ENCODE results near the gene SLC43A3.

SLC43A3 gene

DNA sequence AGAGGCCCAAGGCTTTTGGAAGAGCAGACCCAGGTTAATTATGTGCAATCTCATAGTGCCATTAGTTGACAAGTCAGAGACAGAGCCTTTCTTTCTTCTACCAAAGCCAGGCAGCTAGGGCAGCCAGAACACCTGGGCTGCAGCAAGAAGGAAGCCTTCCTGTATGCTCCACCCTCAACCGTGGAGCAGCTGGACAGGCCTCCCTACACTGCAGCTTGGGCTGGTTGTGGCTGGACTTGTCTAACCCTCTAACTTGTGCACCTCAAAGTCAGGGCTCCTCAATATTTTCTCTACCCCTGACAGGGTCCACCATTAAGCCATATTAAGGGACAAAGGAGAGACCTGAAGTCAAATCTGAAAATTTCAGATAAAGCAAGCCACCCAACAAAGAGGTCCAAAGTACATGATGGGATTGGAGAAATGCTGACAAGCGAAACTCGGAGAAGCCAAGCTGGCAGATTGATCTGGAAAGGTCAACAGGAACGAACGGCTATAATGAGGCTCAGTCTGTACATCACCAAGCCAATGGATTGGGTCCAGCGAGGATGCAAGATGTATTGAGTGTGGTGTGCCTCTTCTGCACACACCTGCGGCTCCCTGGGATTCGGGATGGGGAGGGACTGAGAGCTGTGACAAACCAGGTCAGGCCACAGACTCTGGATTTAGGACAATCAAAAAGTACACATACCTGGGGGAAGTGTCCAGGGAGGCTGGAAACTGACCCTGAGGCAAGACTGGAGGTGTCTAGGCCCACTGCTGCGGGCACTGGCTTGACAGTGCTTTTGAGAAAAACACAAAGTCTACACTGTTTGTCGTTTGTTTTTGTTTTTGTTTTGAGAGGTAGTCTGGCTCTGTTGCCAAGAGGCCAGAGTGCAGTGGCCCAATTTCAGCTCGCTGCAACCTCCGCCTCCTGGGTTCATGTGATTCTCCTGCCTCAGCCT, 11.7 kb upstream of the SLC43A3 start:
- DNase-seq (ENCODE audit: low spot score): no peak
- TF ChIP-seq, protein P1, sequence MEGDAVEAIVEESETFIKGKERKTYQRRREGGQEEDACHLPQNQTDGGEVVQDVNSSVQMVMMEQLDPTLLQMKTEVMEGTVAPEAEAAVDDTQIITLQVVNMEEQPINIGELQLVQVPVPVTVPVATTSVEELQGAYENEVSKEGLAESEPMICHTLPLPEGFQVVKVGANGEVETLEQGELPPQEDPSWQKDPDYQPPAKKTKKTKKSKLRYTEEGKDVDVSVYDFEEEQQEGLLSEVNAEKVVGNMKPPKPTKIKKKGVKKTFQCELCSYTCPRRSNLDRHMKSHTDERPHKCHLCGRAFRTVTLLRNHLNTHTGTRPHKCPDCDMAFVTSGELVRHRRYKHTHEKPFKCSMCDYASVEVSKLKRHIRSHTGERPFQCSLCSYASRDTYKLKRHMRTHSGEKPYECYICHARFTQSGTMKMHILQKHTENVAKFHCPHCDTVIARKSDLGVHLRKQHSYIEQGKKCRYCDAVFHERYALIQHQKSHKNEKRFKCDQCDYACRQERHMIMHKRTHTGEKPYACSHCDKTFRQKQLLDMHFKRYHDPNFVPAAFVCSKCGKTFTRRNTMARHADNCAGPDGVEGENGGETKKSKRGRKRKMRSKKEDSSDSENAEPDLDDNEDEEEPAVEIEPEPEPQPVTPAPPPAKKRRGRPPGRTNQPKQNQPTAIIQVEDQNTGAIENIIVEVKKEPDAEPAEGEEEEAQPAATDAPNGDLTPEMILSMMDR (IDR thresholded peaks at IDR 0.05; ENCODE audit: extremely low read depth, insufficient read depth, missing control alignments): no peak
- in situ Hi-C loops (cut with MboI; ENCODE audit: low pct_unique_long_range_greater_than_20kb, low sequenced_read_pairs, unreplicated experiment): no loop called here

DNA sequence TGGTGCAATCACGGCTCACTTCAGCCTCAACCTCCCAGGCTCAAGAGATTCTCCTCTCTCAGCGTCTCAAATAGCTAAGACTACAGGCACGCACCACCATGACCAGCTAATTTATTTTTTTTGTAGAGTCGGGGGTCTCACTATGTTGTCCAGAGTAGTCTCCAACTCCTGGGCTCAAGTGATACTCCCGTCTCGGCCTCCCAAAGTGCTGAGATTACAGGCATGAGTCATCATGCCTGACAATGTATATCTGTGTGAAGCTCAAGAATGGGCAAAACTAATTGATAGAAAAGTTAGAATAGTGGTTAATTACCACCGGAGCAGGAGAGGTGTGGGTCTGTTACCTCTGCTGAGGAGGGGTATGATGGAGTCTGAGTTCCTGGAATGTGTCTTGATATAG, 9.1 kb upstream of the SLC43A3 start:
- TF ChIP-seq, protein P1 (IDR thresholded peaks at IDR 0.05; ENCODE audit: extremely low read depth, insufficient read depth, missing control alignments): no peak
- in situ Hi-C loops (cut with MboI; ENCODE audit: low pct_unique_long_range_greater_than_20kb, low sequenced_read_pairs, unreplicated experiment): no loop called here
- no peak for DNase-seq (ENCODE audit: low spot score)

- in situ Hi-C loops (cut with MboI; ENCODE audit: low pct_unique_long_range_greater_than_20kb, low sequenced_read_pairs, unreplicated experiment): no loop called here
- TF ChIP-seq, protein P1 (IDR thresholded peaks at IDR 0.05; ENCODE audit: extremely low read depth, insufficient read depth, missing control alignments): no peak
- DNase-seq (ENCODE audit: low spot score): no peak
These were observed 8.0 kb upstream of the SLC43A3 start for GRCh38 chr11:57434640-57435546.

DNA sequence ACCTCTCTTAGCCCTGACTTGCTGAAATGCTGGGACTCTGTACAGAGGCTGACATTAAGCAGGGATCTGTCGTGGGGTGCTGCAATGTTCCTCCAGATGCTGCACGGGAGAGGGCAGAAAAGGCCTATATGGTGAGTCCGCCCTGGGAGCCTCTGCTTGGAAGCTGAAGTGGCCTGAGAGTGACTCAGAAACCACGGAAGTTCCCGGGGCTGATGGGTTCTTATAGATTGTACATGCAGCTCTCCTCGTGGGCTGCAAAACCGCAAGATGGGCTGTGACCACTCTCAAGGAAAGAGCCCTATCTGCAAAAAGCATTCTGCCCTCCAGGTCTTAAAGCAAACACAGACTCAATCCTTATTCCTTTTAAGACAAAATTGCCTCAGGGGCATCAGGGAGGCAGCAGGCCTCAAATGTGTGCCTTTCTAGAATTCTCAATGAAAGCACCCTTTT, 5.8 kb upstream of the SLC43A3 start:
- no peak for DNase-seq (ENCODE audit: low spot score)
- in situ Hi-C loops (cut with MboI; ENCODE audit: low pct_unique_long_range_greater_than_20kb, low sequenced_read_pairs, unreplicated experiment): no loop called here
- TF ChIP-seq, protein P1 (IDR thresholded peaks at IDR 0.05; ENCODE audit: extremely low read depth, insufficient read depth, missing control alignments): no peak

DNA sequence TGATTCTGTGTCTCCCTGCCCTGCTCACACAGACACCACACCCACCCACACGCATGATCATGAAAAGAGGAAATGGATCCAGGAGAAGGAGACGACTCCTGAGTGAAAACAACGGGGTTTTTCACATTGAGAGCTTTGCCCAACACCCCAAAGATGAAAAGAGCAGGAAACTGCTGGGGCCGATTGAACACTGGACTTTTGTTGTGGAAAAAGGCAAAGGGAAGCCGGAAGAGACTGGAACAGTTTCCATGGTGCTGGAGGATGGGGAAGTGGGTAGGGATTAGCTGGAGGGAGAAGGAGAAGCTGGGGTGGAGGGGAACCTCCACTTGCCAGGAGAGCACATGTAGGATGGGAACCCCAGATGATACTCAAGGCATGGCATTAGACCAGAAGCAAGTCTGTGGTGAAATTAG, 5.2 kb upstream of the SLC43A3 start:
- TF ChIP-seq, protein P1 (IDR thresholded peaks at IDR 0.05; ENCODE audit: extremely low read depth, insufficient read depth, missing control alignments): no peak
- DNase-seq (ENCODE audit: low spot score): no peak
- in situ Hi-C loops (cut with MboI; ENCODE audit: low pct_unique_long_range_greater_than_20kb, low sequenced_read_pairs, unreplicated experiment): no loop called here

- in situ Hi-C loops (cut with MboI; ENCODE audit: low pct_unique_long_range_greater_than_20kb, low sequenced_read_pairs, unreplicated experiment): no loop called here
- no peak for DNase-seq (ENCODE audit: low spot score)
- TF ChIP-seq, protein P1 (IDR thresholded peaks at IDR 0.05; ENCODE audit: extremely low read depth, insufficient read depth, missing control alignments): peak; percentile 12
These were observed 4.0 kb upstream of the SLC43A3 start for GRCh38 chr11:57430952-57431351.

Data from GM13977 (cell line).